NK-92 treated with Interleukin-12 subunit alpha and Interleukin-12 subunit beta, amount 100 ng/mL, for 24 hours (cell line): ENCODE results near the gene PMF1.

ENCODE experiments used
- DNase-seq: peaks from one replicate; lab custom pipeline; 2025; lab: John Stamatoyannopoulos, UW

The PMF1 gene

DNA sequence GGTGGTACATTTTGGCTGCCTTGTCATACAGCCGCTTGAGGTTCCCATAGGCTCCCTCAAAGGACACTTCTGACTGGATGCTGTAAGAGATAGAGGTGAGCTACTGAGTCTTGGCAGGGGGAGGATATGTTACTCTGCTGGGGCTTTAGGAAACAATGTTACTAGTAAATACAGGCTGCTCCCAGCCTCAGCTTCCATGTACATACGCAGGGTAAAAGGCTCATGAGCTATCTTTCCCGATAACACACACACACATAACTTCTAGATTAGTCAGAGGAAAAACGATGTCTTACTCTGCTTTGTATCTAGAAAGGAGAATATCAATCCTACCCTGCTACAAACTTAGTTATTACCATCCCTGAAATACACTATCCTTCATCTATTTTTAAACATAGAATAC lies 55.5 kb downstream of the PMF1 start:
- no peak for DNase-seq

DNA sequence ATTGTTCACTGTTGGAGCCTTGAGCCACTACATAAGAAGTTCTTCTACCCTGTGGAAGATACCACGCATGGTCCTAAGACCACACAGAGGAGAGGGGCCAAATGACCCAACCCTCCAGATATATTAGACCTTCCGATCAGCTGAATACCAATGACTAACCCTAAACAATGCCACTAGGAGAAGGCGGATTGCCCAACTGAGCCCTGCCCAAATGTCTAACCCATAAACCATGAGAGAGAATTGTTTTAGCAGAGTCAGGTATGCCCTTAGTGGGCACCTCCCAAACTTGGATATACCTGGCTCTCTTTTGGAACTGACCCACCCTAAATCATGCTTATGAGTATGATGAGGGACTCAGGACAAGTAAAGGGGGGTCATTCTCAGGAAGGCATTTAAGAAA lies 57.5 kb downstream of the PMF1 start:
- DNase-seq, result no peak

GRCh38 chr1:156276532-156276931 lies 63.7 kb downstream of the PMF1 start:
- DNase-seq, result no peak

GRCh38 chr1:156276966-156277381 lies 64.2 kb downstream of the PMF1 start:
- DNase-seq, result no peak

DNA sequence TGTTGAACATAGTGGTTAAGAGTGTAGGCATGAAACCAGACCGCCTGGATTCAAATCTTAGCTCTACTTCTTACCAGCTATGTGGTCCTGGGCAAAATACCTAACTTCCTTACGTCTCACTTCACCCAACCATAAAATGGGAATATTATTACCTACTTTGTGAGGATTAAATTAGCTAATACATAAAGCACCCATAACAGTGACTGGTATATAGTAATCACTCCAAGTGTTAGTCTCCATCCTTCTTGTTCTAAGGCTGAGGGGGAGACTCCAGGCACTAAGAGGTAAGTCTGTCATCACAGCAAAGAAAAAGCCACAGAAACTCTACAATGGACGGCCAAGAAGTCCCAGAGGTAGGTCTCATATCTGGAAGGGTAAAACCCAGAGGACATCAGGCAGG lies 67.0 kb downstream of the PMF1 start:
- DNase-seq, result no peak

DNA sequence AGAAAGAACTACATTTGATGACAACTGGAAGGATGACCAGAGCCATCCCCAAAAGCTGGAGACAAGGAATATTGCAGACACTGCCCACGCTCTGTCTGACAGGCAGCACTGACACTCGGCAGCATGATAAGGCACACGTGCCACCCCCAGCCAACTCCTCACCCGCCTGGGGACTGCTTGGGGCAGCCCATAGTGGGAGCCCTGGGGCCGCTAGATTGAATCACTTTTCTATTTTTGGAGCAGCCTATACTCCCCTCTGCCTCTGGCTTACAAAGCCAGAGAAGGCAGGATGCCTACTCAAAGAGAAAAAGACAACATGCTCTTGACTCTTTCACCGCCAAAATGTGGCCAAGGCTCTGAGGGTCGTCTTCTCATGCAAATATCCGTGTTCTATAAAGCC lies 68.5 kb downstream of the PMF1 start:
- DNase-seq, result no peak

GRCh38 chr1:156281693-156282478 lies 69.1 kb downstream of the PMF1 start:
- no peak for DNase-seq

GRCh38 chr1:156282479-156283222 lies 69.8 kb downstream of the PMF1 start, which contains the start of gene SMG5:
SMG5 (minus strand) TSS chr1:156282825; CDS start chr1:156282680, 145 bp downstream.
- peak; percentile 85 for DNase-seq

- no peak for DNase-seq
These were observed 70.7 kb downstream of the PMF1 start for GRCh38 chr1:156283521-156283920.

DNA sequence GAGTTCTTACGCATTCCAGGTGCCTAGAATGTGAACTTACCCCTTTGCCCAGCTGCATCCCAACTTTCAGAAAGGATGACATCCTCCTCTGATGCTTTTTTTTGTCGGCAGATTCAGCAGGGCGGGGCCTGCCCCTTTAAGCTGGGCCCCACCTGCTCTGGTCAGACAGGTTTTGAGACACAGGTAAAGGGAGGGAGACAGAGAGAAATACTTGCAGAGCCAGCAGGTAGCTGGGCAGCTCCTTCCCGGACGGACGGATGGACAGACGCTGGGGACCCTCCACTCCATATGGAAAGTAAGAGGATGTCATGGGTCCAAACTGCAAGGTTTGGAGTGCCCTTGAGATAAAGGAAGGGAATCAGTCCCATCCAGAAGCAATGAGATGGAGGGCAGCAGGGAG lies 71.3 kb downstream of the PMF1 start, which contains the start of gene TMEM79:
Gene TMEM79 (plus strand): TSS at position 214 of the 400 bp plus-strand sequence. CDS start 902 bp downstream, outside the sequence.
- DNase-seq, result no peak

DNA sequence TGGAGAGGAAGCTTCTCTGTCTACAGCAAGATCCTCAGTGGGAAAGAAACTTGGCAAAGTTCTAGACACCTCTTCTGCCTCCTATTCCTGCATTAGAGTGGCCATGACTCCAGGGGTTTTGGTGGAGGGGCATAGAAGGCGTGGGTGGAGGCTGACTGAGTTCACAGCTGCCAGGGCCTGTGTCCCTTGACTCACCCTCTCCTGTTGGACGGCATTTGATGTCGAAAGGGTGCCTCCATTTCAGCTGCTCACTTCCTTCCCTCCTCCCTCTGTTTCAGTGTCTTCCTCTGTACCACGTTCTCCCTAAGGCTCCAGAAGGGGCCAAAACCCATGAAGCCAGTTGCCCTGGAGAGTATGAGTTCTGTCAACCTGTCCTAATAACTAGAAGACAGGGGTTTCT lies 72.0 kb downstream of the PMF1 start:
- no peak for DNase-seq

DNA sequence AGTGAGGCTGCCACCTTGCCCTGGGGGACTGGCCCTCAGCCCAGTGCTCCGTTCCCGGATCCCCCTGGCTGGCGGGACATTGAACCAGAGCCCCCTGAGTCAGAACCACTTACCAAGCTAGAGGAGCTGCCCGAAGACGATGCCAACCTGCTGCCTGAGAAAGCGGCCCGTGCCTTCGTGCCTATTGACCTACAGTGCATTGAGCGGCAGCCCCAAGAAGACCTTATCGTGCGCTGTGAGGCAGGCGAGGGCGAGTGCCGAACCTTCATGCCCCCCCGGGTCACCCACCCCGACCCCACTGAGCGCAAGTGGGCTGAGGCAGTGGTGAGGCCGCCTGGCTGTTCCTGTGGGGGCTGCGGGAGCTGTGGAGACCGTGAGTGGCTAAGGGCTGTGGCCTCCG lies 72.6 kb downstream of the PMF1 start:
- no peak for DNase-seq

DNA sequence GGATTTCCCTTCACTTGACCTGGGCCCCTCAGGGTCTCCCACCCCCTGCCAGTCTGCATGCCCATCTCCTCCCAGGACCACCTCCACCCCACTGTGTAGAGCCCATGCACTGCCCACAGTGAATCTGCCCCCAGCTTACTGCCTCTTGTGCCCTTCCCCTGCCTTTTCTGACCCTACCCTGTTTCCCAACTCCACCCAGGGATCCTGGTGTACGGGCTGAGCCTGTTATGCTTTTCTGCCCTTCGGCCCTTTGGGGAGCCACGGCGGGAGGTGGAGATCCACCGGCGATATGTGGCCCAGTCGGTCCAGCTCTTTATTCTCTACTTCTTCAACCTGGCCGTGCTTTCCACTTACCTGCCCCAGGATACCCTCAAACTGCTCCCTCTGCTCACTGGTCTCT lies 73.3 kb downstream of the PMF1 start:
- no peak for DNase-seq
